Tibial nerve (tissue), 4 donors: ENCODE data around the gene SPTB. TPM values are rescaled to one million over a fixed set of nuclear protein-coding genes. Genes with fewer than 3 reads are reported as not detected.
A peak's percentile ranks its signal among the peaks of the same experiment; 100 is the strongest.

Experiments used
- DNase-seq, 2 donors: peaks; one replicate each; pipeline ENCODE4 v3.0.0-alpha.2; 2019; ENCODE audit warnings: low spot score in 2 of 2
- H3K27ac ChIP-seq, 4 donors: fragments of 200-600 bp; sonication (generic) in 3 of 4; one replicate each; pipeline ENCODE4 v1.5.1; 2017 to 2019; ENCODE audit warnings: mild to moderate bottlenecking in 1 of 4
- H3K27me3 ChIP-seq, 2 donors: fragments of 200-600 bp; sonication (generic) in 1 of 2; one replicate each; pipeline versions ENCODE4 v1.5.1 to v1.6.0; 2017 to 2019
- H3K36me3 ChIP-seq, 3 donors: fragments of 200-600 bp; sonication (generic); one replicate each; pipeline ENCODE4 v1.5.1; 2018 to 2019
- H3K4me1 ChIP-seq, 4 donors: fragments of 200-600 bp; sonication (generic) in 3 of 4; one replicate each; pipeline ENCODE4 v1.5.1; 2017 to 2019
- H3K4me3 ChIP-seq, 4 donors: fragments of 200-600 bp; sonication (generic) in 3 of 4; one replicate each; pipeline ENCODE4 v1.5.1; 2017 to 2019; ENCODE audit warnings: mild to moderate bottlenecking in 1 of 4, moderate library complexity in 1 of 4
- H3K9me3 ChIP-seq, 4 donors: fragments of 200-600 bp; sonication (generic) in 3 of 4; one replicate each; pipeline ENCODE4 v1.5.1; 2017 to 2019
- CTCF ChIP-seq, 5 experiments: fragments of 200-600 bp in 3 of 5; fragments of 450-650 bp in 2 of 5; sonication (generic) in 3 of 5; IDR thresholded peaks; one replicate each; pipeline ENCODE4 v1.5.1; 2016 to 2019; ENCODE audit warnings: antibody characterized with exemption in 5 of 5, mild to moderate bottlenecking in 3 of 5, moderate library complexity in 2 of 5
- EP300 ChIP-seq, 2 donors: sonication (generic); formaldehyde crosslinking; IDR thresholded peaks; one replicate each; pipeline ENCODE4 v1.6.1; 2017; ENCODE audit warnings: antibody characterized with exemption in 2 of 2, mild to moderate bottlenecking in 1 of 2
- POLR2A ChIP-seq, 2 donors: fragments of 450-650 bp; IDR thresholded peaks; one replicate each; pipeline ENCODE4 v1.6.1; 2017; ENCODE audit warnings: antibody characterized with exemption in 2 of 2, mild to moderate bottlenecking in 2 of 2, moderate library complexity in 2 of 2
- WGBS, 2 donors: methylation state at CpG; one replicate each; pipeline ENCODE4 v1.1.5; 2018; 5-methylcytosine and 5-hydroxymethylcytosine counted together
- total RNA-seq, 4 donors: library from RNA; depleted of rRNA; stranded (reverse); fragments of >200 nt; gene quantifications; one replicate each; pipeline ENCODE4 v1.1.0, GENCODE V29; 2016

Gene SPTB
- total RNA-seq, 4 donors from 2014 or later: 4.5 to 12.6 (median 9.2) TPM

- WGBS, 2 donors: 86 to 89% methylated on average over 12 of the region's 12 CpGs
- Histone ChIP-seq H3K27ac (no peak overlapping the region), H3K4me3 (no peak overlapping the region), H3K4me1 (no peaks in the 10 kb centered on the region), H3K9me3 (no peaks in the 10 kb centered on the region), H3K36me3 (no peaks in the 10 kb centered on the region), H3K27me3 (no peaks in the 10 kb centered on the region)
- TF ChIP-seq CTCF (IDR thresholded peaks at IDR 0.05): no peak
- TF ChIP-seq EP300 (IDR thresholded peaks at IDR 0.05): no peak
- TF ChIP-seq POLR2A (IDR thresholded peaks at IDR 0.05): no peak
- no peak for DNase-seq
These were observed 74.9 kb downstream of the SPTB start for GRCh38 chr14:64804754-64805260.

GRCh38 chr14:64801800-64802199, 77.9 kb downstream of the SPTB start:
- Histone ChIP-seq H3K4me3 (no peak overlapping the region), H3K9me3 (no peaks in the 10 kb centered on the region), H3K27me3 (no peaks in the 10 kb centered on the region), H3K27ac (no peak overlapping the region), H3K4me1 (no peaks in the 10 kb centered on the region), H3K36me3 (no peaks in the 10 kb centered on the region)
- TF ChIP-seq EP300 (IDR thresholded peaks at IDR 0.05): no peak
- peak in 3 of 5 experiments; percentile 6 to 18 (median 11) for TF ChIP-seq CTCF (IDR thresholded peaks at IDR 0.05)
- TF ChIP-seq POLR2A (IDR thresholded peaks at IDR 0.05): no peak
- 64 to 100% methylated on average over 1 of the region's 1 CpG for WGBS, 2 donors
- no peak for DNase-seq

GRCh38 chr14:64801046-64801445, 78.7 kb downstream of the SPTB start:
- no peak for TF ChIP-seq EP300 (IDR thresholded peaks at IDR 0.05)
- TF ChIP-seq POLR2A (IDR thresholded peaks at IDR 0.05): no peak
- no peak for TF ChIP-seq CTCF (IDR thresholded peaks at IDR 0.05)
- no peak for DNase-seq
- no peaks in the 10 kb centered on the region for H3K27me3 ChIP-seq
- WGBS, 2 donors: 92 to 93% methylated on average over 11 of the region's 11 CpGs
- no peaks in the 10 kb centered on the region for H3K36me3 ChIP-seq
- no peak overlapping the region for H3K4me3 ChIP-seq
- no peak overlapping the region for H3K27ac ChIP-seq
- no peaks in the 10 kb centered on the region for H3K4me1 ChIP-seq
- no peaks in the 10 kb centered on the region for H3K9me3 ChIP-seq

GRCh38 chr14:64800000-64800399, 79.7 kb downstream of the SPTB start:
- no peaks in the 10 kb centered on the region for H3K4me1 ChIP-seq
- TF ChIP-seq CTCF (IDR thresholded peaks at IDR 0.05) (peak in 1 of 5 experiments; percentile 12), EP300 (IDR thresholded peaks at IDR 0.05) (no peak)
- no peak overlapping the region for H3K4me3 ChIP-seq
- no peak for DNase-seq
- no peak overlapping the region for H3K27ac ChIP-seq
- no peaks in the 10 kb centered on the region for H3K36me3 ChIP-seq
- H3K27me3 ChIP-seq: no peaks in the 10 kb centered on the region
- no peaks in the 10 kb centered on the region for H3K9me3 ChIP-seq
- WGBS, 2 donors: 70 to 90% methylated on average over 3 of the region's 3 CpGs

GRCh38 chr14:64799555-64799954, 80.2 kb downstream of the SPTB start:
- H3K27me3 ChIP-seq: no peaks in the 10 kb centered on the region
- H3K9me3 ChIP-seq: no peaks in the 10 kb centered on the region
- no peak for DNase-seq
- H3K4me3 ChIP-seq: no peak overlapping the region
- no peaks in the 10 kb centered on the region for H3K36me3 ChIP-seq
- no peaks in the 10 kb centered on the region for H3K4me1 ChIP-seq
- no peak for TF ChIP-seq CTCF (IDR thresholded peaks at IDR 0.05)
- TF ChIP-seq EP300 (IDR thresholded peaks at IDR 0.05): no peak
- 95 to 98% methylated on average over 10 of the region's 10 CpGs for WGBS, 2 donors
- H3K27ac ChIP-seq: no peak overlapping the region
